ENCODE results near the gene IHH. TPM values are rescaled to one million over a fixed set of nuclear protein-coding genes. Genes with fewer than 3 reads are reported as not detected.

IHH gene
- total and polyA plus RNA-seq, 3 experiments from 2014 or later: not detected

- no peak for DNase-seq
- peaks cover 0 to 1% (median 0%) of the 10 kb centered on the region in 3 donors for H3K36me3 Mint-ChIP-seq
These were observed 50.5 kb downstream of the IHH start for GRCh38 chr2:219010162-219010756.

GRCh38 chr2:219009294-219009693 lies 51.4 kb downstream of the IHH start:
- no peaks in the 10 kb centered on the region for H3K4me1 Mint-ChIP-seq
- Histone ChIP-seq H3K36me3 (ENCODE audit: insufficient read depth, low read length) (no peaks in the 10 kb centered on the region), H3K4me1 (ENCODE audit: insufficient read depth, low read length) (no peaks in the 10 kb centered on the region), H3K27ac (ENCODE audit: low read depth, low read length) (no peak overlapping the region), H3K9me3 (ENCODE audit: low read length) (no peaks in the 10 kb centered on the region), H3K4me3 (ENCODE audit: low read length) (no peak overlapping the region), H3K27me3 (ENCODE audit: insufficient read depth, low read length, poor library complexity, severe bottlenecking) (peaks cover 7% of the 10 kb centered on the region)
- H3K4me3 Mint-ChIP-seq: no peak overlapping the region
- H3K9me3 Mint-ChIP-seq: peaks cover 0 to 1% (median 0%) of the 10 kb centered on the region in 5 donors
- CTCF ChIA-PET: no interaction called here
- POLR2A ChIA-PET: no interaction called here
- DNase-seq: no peak
- H3K27me3 Mint-ChIP-seq: peaks cover 44 to 72% of the 10 kb centered on the region in 2 donors
- H3K36me3 Mint-ChIP-seq: peaks cover 0 to 1% (median 0%) of the 10 kb centered on the region in 3 donors
- no peak overlapping the region for H3K27ac Mint-ChIP-seq

More at GRCh38 chr2:219010162-219010756, 50.5 kb downstream of the IHH start:
- no peak overlapping the region for H3K4me3 ChIP-seq (ENCODE audit: low read length)
- no peaks in the 10 kb centered on the region for H3K36me3 ChIP-seq (ENCODE audit: insufficient read depth, low read length)
- H3K4me1 Mint-ChIP-seq: no peaks in the 10 kb centered on the region
- peaks cover 39 to 66% of the 10 kb centered on the region in 2 donors for H3K27me3 Mint-ChIP-seq
- peaks cover 5% of the 10 kb centered on the region for H3K27me3 ChIP-seq (ENCODE audit: insufficient read depth, low read length, poor library complexity, severe bottlenecking)
- peaks cover 0 to 1% (median 0%) of the 10 kb centered on the region in 5 donors for H3K9me3 Mint-ChIP-seq
- no peaks in the 10 kb centered on the region for H3K9me3 ChIP-seq (ENCODE audit: low read length)
- H3K27ac Mint-ChIP-seq: no peak overlapping the region
- H3K27ac ChIP-seq (ENCODE audit: low read depth, low read length): no peak overlapping the region
- ChIA-PET POLR2A (no interaction called here), CTCF (interaction anchor here (1.0 to 1.7 kb wide), 2 partner anchors 19 to 30 kb away, joined by 5 read pairs; no protein-coding TSS in a partner anchor)
- no peaks in the 10 kb centered on the region for H3K4me1 ChIP-seq (ENCODE audit: insufficient read depth, low read length)
- H3K4me3 Mint-ChIP-seq: no peak overlapping the region

Other genes starting within 250 kb of the IHH start
- not detected for gene PRKAG3, start 229.1 kb downstream of the IHH start, total RNA-seq
- not detected for gene PRKAG3, start 229.1 kb downstream of the IHH start, polyA plus RNA-seq
- under 1 TPM; 0.27 to 0.42 TPM for gene WNT6, start 201.1 kb downstream of the IHH start, total RNA-seq
- 0.39 TPM for gene WNT6, start 201.1 kb downstream of the IHH start, polyA plus RNA-seq
- 1 to 10 TPM; 1.0 to 1.5 TPM for gene WNT10A, start 180.1 kb downstream of the IHH start, total RNA-seq
- gene WNT10A, start 180.1 kb downstream of the IHH start, polyA plus RNA-seq: 1.1 TPM
- not detected for gene CDK5R2, start 101.3 kb downstream of the IHH start, total RNA-seq
- gene CDK5R2, start 101.3 kb downstream of the IHH start, polyA plus RNA-seq: not detected
- not detected for gene FEV, start 75.7 kb downstream of the IHH start, total RNA-seq
- not detected for gene FEV, start 75.7 kb downstream of the IHH start, polyA plus RNA-seq
- not detected for gene CRYBA2, start 67.5 kb downstream of the IHH start, total RNA-seq
- gene CRYBA2, start 67.5 kb downstream of the IHH start, polyA plus RNA-seq: not detected
- not detected for gene CFAP65, start 19.4 kb downstream of the IHH start, total RNA-seq
- not detected for gene CFAP65, start 19.4 kb downstream of the IHH start, polyA plus RNA-seq
- 10 to 100 TPM; 22.4 to 24.5 TPM for gene NHEJ1, start 99.9 kb upstream of the IHH start, total RNA-seq
- gene NHEJ1, start 99.9 kb upstream of the IHH start, polyA plus RNA-seq: 26.3 TPM
- 1 to 10 TPM; 2.3 to 2.6 TPM for gene SLC23A3, start 109.1 kb upstream of the IHH start, total RNA-seq
- not detected for gene SLC23A3, start 109.1 kb upstream of the IHH start, polyA plus RNA-seq
- gene CNPPD1, start 116.0 kb upstream of the IHH start, total RNA-seq: 10 to 100 TPM; 66.2 to 67.0 TPM
- gene CNPPD1, start 116.0 kb upstream of the IHH start, polyA plus RNA-seq: 74.3 TPM
- gene RETREG2, start 117.4 kb upstream of the IHH start, total RNA-seq: 10 to 100 TPM; 67.6 to 76.1 TPM
- gene RETREG2, start 117.4 kb upstream of the IHH start, polyA plus RNA-seq: 65.9 TPM
- 10 to 100 TPM; 32.4 to 36.8 TPM for gene ZFAND2B, start 145.9 kb upstream of the IHH start, total RNA-seq
- 86.0 TPM for gene ZFAND2B, start 145.9 kb upstream of the IHH start, polyA plus RNA-seq
- gene ABCB6, start 158.0 kb upstream of the IHH start, total RNA-seq: 10 to 100 TPM; 22.1 to 22.8 TPM
- gene ABCB6, start 158.0 kb upstream of the IHH start, polyA plus RNA-seq: 2.1 TPM
- gene ATG9A, start 168.7 kb upstream of the IHH start, total RNA-seq: 10 to 100 TPM; 46.1 to 52.9 TPM
- 32.0 TPM for gene ATG9A, start 168.7 kb upstream of the IHH start, polyA plus RNA-seq
- 10 to 100 TPM; 72.4 to 76.0 TPM for gene ANKZF1, start 168.9 kb upstream of the IHH start, total RNA-seq
- gene ANKZF1, start 168.9 kb upstream of the IHH start, polyA plus RNA-seq: 32.5 TPM
- gene GLB1L, start 184.5 kb upstream of the IHH start, total RNA-seq: 1 to 10 TPM; 2.6 to 3.5 TPM
- 0.99 TPM for gene GLB1L, start 184.5 kb upstream of the IHH start, polyA plus RNA-seq
- gene STK16, start 184.6 kb upstream of the IHH start, total RNA-seq: 10 to 100 TPM; 23.0 to 26.1 TPM
- gene STK16, start 184.6 kb upstream of the IHH start, polyA plus RNA-seq: 18.6 TPM
- gene TUBA4B, start 192.3 kb upstream of the IHH start, total RNA-seq: not detected
- gene TUBA4B, start 192.3 kb upstream of the IHH start, polyA plus RNA-seq: not detected
- gene TUBA4A, start 193.0 kb upstream of the IHH start, total RNA-seq: 100 to 1,000 TPM; 175 to 178 TPM
- gene TUBA4A, start 193.0 kb upstream of the IHH start, polyA plus RNA-seq: 234 TPM
- 10 to 100 TPM; 48.5 to 56.4 TPM for gene DNAJB2, start 218.4 kb upstream of the IHH start, total RNA-seq
- 5.9 TPM for gene DNAJB2, start 218.4 kb upstream of the IHH start, polyA plus RNA-seq
- gene PTPRN, start 248.5 kb upstream of the IHH start, total RNA-seq: under 1 TPM in 1 of 2 experiments, not detected in 1; 0.11 TPM
- not detected for gene PTPRN, start 248.5 kb upstream of the IHH start, polyA plus RNA-seq